ENCODE measurements around the gene NCSTN. TPM values are rescaled to one million over a fixed set of nuclear protein-coding genes. Genes with fewer than 3 reads are reported as not detected.

NCSTN gene
- total RNA-seq, 1 donor from 2014 or later: 60.1 TPM

DNA sequence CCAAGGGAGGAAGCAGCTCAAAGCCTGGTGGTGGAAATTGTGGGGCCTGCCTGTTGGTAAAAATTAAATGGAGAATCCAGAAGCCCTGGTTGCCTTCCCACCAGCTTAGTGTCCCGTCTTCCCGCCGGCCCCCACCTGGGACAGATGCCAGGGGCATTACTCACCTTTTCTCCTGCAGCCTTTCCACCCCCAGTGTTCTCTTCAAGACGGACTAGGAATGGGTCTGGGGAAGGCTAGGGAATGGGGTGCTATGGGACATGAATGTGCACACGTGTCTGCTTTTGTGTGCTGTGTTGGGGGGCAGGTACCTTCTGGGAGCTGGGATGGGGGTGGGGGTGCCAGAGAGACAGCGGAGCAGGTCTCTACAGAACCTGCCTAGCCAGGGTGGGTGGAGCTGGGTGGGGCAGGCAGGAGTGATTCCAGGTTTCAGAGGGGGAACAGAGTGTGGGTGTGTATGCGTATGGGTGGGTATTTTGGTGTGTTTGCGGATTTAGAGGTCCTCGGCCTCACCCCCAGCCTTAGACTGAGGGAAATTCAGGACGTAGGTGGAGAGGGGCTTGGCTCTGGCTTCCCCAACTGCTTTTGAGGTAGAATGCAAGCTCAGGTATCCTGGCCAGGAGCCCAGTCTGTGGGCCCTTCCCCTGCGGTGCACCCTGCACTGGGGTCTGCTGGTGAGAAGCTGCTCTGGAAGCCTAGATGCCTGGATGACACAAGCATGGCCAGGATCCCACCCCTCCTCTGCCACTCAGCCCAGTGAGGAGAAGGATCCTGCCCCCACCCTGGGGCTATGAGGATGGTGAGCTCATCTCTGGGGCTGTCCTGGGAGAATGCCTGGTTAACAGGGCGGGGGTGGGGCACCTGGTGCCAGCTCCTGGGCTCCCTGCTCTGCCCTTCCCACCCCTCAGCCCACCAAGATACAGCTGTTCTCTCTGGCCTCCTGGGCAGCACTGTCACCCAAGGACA, 64.9 kb downstream of the NCSTN start:
- peak; percentile 88 for ATAC-seq

Other genes with a start within 250 kb of the NCSTN start
- gene IGSF8, start 244.8 kb upstream of the NCSTN start, total RNA-seq: 13.7 TPM
- 0.80 TPM for gene ATP1A2, start 227.6 kb upstream of the NCSTN start, total RNA-seq
- not detected for gene ATP1A4, start 191.8 kb upstream of the NCSTN start, total RNA-seq
- 0.28 TPM for gene CASQ1, start 152.8 kb upstream of the NCSTN start, total RNA-seq
- 107 TPM for gene PEA15, start 138.0 kb upstream of the NCSTN start, total RNA-seq
- 46.8 TPM for gene DCAF8, start 80.8 kb upstream of the NCSTN start, total RNA-seq
- 38.8 TPM for gene PEX19, start 58.2 kb upstream of the NCSTN start, total RNA-seq
- gene COPA, start 133 bp upstream of the NCSTN start, total RNA-seq: 93.9 TPM
- gene NHLH1, start 23.7 kb downstream of the NCSTN start, total RNA-seq: 0.08 TPM
- gene VANGL2, start 57.2 kb downstream of the NCSTN start, total RNA-seq: 12.3 TPM
- 0.28 TPM for gene SLAMF6, start 179.9 kb downstream of the NCSTN start, total RNA-seq
- gene CD84, start 236.1 kb downstream of the NCSTN start, total RNA-seq: 1.2 TPM

Measured in esophagus mucosa (tissue), 1 donor.